Activated T-cell treated with anti-CD3 and anti-CD28 coated beads for 1 hour (primary cell): Measurements from ENCODE around the gene CENPV.
A peak's percentile ranks its signal among the peaks of the same experiment; 100 is the strongest.
"Not testable (repeated sequence)": the region's sequence is repeated elsewhere in the genome, so short reads cannot be mapped to it uniquely, and the experiment has no call there.

Experiments
- DNase-seq: peaks from one replicate; pipeline ENCODE4 v3.0.0-alpha.2; 2020; ENCODE audit warnings: low read depth

Gene CENPV

GRCh38 chr17:16353317-16354174 lies at the start of gene CENPV:
Gene CENPV (minus strand): TSS chr17:16353469. CDS start chr17:16353436, 33 bp downstream.
- peak; percentile 53 for DNase-seq

DNA sequence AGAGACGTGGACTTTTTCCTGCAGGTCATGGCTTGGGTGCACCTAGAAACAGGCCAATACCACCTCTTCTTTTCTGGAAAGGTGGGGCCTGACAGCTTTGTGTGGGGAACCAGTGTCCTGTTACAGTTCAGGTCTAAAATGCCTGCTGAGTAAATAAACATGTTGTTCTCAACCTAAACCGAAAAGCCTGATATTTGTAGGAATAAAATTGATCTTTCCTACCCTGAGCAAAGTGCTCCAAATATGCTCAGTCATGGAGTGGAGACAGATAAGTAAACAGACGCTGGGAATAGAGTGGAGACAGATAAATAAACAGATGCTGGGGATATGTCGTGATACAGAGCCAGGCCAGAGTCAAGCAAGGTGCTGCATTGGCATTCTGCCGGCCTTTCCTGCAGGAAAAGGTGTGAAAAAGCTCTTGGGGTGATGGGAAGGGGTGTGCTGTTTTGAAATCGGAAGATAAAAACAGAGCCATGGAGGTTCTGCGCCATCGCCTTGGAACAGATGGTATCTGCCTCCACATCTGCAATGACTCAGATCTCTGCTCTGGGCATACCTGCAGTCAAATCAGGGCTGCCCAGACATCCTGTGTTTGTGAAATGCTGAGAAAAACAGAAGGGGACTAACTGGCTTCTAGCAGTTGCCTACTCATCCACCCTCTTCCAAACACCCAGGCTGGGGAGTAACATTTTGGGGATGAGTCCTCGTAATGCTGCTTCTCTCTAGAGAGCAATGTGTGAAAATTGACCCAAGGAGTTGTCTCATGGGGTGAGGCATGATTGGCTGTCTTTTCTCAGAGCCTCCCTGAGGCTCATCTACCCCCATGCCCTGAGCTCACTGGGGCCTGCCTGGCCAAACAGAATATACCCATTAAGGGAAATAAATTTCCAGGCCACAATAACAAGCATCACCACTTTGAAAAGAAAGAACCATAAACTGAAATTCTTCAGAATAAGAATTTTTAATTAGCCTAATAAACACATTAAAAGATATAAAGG lies 45.3 kb upstream of the CENPV start:
- DNase-seq = no peak

- not testable (repeated sequence) for DNase-seq
These were observed 43.4 kb upstream of the CENPV start for GRCh38 chr17:16396693-16397092.

GRCh38 chr17:16395887-16396286 lies 42.6 kb upstream of the CENPV start:
- DNase-seq = not testable (repeated sequence)

DNA sequence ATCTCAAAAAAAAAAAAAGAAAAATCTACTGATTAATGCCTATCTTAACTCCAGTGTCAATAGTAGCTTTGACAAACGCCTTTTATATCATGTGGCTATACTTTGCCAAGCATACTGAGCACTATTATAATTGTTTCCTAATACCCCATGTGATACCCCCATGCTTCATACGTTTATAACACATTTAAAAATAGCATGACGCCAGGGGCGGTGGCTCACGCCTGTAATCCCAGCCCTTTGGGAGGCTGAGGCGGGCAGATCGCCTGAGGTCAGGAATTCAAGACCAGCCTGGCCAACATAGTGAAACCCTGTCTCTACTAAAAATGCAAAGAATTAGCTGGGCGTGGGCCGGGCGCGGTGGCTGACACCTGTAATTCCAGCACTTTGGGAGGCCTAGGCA lies 39.2 kb upstream of the CENPV start:
- not testable (repeated sequence) for DNase-seq

DNA sequence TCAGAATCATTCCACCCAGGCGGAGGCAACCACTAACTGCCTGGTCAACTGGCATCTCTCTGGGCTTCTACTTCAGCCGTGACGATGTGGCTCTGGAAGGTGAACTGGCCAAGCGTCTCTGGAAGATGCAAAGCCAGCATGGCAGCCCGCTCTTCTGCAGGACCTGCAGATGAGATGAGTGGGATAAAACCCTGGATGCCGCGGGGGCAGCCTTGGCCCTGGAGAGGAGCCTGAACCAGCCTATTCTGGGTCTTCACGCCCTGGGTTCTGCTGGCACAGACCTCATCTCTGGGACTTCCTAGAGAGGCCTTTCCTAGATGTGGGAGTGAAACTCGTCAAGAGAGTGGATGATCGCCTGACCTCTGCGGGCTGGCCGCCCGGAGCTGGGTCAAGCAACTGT lies 38.2 kb upstream of the CENPV start:
- no peak for DNase-seq

DNA sequence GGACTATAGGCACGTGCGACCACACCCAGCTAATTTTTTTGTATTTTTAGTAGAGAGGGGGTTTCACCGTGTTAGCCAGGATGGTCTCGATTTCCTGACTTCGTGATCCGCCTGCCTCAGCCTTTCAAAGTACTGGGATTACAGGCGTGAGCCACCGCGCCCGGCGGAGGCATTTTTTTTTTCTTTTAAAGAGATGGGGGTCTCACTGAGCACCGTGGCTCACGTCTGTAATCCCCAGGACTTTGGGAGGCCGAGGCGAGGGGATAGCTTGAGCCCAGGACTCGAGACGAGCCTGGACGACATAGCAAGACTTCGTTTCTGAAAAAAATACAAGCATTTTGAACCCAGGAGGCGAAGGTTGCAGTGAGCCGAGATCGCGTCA lies 32.8 kb upstream of the CENPV start:
- not testable (repeated sequence) for DNase-seq

GRCh38 chr17:16384557-16384956 lies 31.3 kb upstream of the CENPV start:
- no peak for DNase-seq

GRCh38 chr17:16383772-16384287 lies 30.6 kb upstream of the CENPV start:
- DNase-seq = no peak

- DNase-seq = no peak
These were observed 29.9 kb upstream of the CENPV start for GRCh38 chr17:16383216-16383615.

DNA sequence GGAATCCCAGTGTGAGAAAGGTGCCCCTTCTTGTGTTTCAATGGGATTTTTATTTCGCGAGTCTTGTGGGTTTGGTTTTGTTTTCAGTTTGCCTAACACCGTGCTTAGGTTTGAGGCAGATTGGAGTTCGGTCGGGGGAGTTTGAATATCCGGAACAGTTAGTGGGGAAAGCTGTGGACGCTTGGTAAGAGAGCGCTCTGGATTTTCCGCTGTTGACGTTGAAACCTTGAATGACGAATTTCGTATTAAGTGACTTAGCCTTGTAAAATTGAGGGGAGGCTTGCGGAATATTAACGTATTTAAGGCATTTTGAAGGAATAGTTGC lies 28.2 kb upstream of the CENPV start:
- DNase-seq = no peak

- peak; percentile 86 for DNase-seq
These were observed 27.6 kb upstream of the CENPV start, which contains the start of gene UBB for GRCh38 chr17:16380640-16381495. Gene UBB (plus strand): TSS chr17:16381091. CDS start chr17:16381908, 817 bp downstream.

DNA sequence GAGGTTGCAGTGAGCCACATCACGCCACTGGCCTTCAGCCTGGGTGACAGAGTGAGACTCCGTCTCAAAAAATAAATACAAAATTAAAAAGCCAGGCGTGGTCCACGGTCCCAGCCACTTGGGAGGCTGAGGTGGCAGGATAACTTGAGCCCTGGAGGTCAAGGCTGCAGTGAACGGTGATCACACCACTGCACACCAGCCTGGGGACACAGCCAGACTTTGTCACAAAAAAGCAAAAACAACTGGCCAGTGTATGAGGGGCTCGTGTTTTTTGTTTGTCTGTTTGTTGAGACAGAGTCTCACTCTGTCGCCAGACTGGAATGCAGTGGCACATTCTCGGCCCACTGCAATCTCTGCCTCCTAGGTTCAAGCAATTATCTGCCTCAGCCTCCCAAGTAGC lies 26.4 kb upstream of the CENPV start:
- DNase-seq = no peak

DNA sequence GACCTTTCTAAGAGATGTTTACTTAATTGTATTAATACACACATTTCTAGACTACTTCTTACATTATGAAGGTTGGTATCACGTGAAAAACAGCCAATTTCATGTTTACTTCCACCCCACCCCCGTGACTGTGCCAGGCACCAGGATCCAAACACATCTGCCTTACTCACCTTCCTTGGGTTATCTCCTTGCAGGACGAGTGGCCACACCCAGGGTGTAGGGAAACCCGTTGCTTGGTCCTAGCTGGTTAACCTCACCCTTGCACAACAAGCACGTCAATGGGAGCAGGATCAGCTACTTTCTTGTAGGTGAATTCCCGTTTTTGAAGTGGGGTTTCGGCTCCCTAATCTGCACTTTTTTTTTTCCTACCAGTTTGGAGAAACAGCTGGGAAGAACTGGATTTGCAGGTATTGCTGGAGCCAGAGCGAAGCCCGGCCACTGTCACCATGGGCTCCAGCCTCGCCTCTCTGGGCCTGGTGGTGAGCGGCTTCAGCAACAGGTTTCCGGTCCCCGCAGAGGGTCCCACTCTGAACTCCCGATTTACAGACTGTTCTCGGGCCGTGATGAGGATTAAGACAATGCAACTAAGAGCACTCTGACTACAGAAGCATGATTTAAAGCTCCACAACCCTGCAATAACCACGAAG lies 25.5 kb upstream of the CENPV start:
- no peak for DNase-seq

DNA sequence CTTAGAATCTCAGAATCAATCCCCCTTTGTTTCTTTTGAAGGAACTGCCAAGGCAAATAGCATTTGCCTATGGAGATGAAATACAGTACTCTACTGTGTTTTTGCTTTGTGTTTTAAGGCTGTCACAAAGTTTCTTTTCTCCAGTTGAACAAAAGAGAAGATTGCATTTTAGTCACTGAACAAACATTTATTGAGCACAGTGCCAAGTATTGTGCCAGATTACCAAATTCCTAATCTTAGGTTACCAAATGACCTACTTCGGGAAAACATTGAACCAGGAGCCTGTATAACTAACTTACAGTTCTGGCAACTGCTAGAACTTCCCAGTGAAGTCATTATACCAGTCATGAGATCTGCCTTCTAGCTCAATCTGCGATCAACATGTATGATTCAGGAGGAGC lies 24.7 kb upstream of the CENPV start:
- no peak for DNase-seq

DNA sequence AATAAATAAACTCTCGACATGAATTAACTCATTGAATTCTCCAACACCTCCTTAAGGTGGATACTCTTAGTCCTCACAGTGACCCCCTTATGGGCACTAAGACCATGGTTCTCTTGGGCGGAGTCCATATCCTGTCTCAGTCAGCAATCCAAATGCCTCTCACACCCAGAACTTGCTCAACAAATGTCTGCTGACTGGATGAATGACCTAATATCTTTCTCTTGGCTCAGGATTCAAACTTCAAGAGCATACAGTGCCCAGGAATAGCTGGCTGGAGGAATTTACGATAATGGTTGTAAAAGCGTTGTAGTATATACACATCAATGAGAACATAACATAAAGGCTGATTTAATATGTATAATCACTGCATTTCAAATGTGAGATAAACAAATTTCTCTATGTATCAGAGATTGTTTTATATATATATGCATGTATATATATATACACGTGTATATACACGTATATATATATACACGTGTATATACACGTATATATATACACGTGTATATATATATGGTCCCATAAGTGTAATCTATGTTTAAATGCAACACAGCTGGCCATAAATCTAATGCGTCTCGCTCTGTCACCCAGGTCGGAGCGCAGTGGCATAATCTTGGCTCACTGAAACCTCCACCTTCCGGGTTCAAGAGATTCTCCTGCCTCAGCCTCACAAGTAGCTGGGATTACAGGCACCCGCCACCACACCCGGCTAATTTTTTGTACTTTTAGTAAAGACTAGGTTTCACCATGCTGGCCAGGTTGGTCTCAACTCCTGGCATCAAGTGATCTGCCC lies 21.1 kb upstream of the CENPV start:
- no peak for DNase-seq

DNA sequence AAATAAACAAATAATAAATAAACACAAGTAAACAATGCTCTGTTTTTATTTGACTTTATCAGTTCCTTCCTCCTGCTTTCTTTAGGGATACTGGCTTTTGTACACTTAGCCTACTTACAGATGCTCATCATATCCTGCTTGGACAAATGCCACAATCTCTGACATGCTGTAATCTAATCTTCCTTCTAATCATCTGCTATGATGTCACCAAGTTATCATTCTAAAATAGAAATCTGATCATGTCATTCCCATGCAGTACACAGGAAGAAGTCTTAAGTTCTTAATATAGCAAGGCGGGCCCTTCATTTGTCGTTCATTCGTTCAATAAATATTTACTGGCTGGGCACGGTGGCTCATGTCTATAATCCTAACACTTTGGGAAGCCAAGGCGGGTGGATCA lies 18.5 kb upstream of the CENPV start:
- DNase-seq = no peak

DNA sequence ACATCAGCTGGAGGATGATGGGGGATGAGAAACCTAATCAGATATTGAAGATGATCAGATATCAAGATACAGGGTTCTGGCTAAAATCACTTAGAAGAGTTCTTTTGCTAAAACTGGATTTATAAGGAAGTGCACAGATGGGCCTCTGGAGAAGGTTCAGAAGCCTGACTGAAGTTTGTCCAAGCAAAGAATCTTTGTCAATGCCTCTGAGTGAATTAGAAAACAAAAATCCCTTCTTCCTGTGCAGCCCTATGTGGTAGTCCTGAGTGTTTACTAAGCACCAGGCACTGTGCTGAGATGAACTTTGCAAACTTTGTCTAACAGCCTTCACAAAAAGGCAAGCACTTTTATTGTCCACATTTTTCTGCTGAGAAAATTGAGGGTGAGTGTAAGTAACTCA lies 11.4 kb upstream of the CENPV start:
- DNase-seq = no peak

DNA sequence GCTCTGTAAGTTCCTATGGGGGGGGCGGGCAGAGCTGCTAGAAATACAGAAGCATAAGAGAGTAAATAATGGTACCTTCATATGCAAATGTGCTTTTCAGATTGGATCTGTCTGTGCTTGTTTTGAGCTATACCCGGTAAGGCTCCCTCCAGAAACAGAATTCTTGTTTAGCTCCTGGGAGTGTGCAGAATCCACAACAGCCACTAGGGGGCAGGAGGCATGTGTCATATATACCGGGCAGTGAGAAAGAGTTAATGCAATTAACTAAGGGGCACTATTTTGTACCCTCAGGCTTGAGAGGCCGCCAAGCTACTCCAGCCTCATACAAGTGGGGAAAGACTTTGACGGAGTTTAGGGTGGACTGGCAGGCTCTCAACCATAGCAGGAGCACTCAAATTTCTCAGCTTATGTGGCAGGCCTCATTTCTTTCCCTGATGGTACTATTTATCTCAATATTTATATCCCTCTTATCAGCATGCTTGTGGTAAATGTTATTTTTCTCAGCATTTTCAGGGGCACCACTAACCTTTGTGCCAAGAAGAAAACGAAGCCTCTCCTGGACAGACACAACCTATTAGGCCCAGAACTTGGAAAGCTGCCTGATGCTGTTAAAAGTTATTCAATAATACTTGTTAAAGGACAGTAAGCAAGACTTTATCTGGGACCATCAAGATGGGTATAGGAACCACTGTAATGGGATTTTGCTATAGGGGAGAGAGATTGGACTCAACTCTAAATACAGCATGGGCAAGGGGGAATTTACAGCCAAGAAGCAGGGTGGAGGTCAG lies 10.7 kb upstream of the CENPV start:
- DNase-seq = peak; percentile 67

GRCh38 chr17:16361874-16362273 lies 8.6 kb upstream of the CENPV start:
- DNase-seq = no peak
